NB4 (cell line): Measurements from ENCODE around the gene ZNF135.

Source experiments
- MYC ChIP-seq: IDR thresholded peaks from 2 replicates; pipeline ENCODE4 v1.6.1; 2011; ENCODE audit warnings: low read depth, low read length
- POLR2A ChIP-seq: IDR thresholded peaks from 2 replicates; pipeline ENCODE4 v1.6.1; 2011; ENCODE audit warnings: mild to moderate bottlenecking; ENCODE audit not compliant: insufficient read length; ENCODE audit errors: extremely low read depth
- TF ChIP-seq, protein P1 (sequence below): IDR thresholded peaks from one replicate; pipeline ENCODE4 v1.5.1; 2012; ENCODE audit warnings: low read depth, low read length

DNA sequence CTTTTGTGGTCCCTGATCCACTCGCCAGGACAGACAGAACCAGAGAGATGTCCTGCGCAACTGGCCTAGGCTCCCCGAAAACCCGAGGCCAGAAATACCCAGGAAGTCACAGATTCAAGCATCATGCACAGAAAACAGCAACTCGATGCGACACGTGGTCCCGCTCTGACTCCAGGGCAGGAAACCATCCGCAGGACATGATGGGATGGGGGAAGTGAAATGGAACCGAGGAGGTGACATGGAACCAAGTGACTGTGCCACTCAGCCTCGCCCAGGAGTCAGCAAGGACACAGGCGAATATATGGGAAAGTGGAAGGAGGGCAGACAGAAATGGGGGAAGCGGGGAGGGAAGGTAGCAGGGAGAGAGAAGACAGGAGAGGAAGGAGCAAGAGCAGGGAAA lies 37.8 kb downstream of the ZNF135 start:
- TF ChIP-seq MYC (no peak), POLR2A (no peak)
- TF ChIP-seq, protein P1, sequence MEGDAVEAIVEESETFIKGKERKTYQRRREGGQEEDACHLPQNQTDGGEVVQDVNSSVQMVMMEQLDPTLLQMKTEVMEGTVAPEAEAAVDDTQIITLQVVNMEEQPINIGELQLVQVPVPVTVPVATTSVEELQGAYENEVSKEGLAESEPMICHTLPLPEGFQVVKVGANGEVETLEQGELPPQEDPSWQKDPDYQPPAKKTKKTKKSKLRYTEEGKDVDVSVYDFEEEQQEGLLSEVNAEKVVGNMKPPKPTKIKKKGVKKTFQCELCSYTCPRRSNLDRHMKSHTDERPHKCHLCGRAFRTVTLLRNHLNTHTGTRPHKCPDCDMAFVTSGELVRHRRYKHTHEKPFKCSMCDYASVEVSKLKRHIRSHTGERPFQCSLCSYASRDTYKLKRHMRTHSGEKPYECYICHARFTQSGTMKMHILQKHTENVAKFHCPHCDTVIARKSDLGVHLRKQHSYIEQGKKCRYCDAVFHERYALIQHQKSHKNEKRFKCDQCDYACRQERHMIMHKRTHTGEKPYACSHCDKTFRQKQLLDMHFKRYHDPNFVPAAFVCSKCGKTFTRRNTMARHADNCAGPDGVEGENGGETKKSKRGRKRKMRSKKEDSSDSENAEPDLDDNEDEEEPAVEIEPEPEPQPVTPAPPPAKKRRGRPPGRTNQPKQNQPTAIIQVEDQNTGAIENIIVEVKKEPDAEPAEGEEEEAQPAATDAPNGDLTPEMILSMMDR: no peak
